ENCODE data around the gene TJP3.

GRCh38 chr19:3723110-3723488, 14.9 kb downstream of the TJP3 start:
- no peak for TF ChIP-seq CTCF (IDR thresholded peaks at IDR 0.05)
- TF ChIP-seq POLR2A (IDR thresholded peaks at IDR 0.05), result no peak
